SK-N-SH (cell line): Measurements from ENCODE around the gene C17orf75. TPM values are rescaled to one million over a fixed set of nuclear protein-coding genes. Genes with fewer than 3 reads are reported as not detected.

Experiments used
- CTCF ChIA-PET: fragments of 300-600, 350-600 bp; formaldehyde crosslinking; extraction: SDS; loops from one replicate; lab custom pipeline; 2021; lab: Yijun Ruan, JAX
- POLR2A ChIA-PET: fragments of 350-600 bp; sonication (Branson Sonifier 250); formaldehyde crosslinking; extraction: SDS; loops from one replicate; lab custom pipeline; 2020; ENCODE audit warnings: antibody characterized with exemption, inconsistent platforms; lab: Yijun Ruan, JAX
- DNase-seq: peaks from one replicate; pipeline ENCODE4 v3.0.0; 2012
- H2AFZ ChIP-seq: fragments of 200-600 bp; sonication (generic); 2 replicates; pipeline ENCODE4 v1.8.1; 2016; ENCODE audit warnings: antibody characterized with exemption, mild to moderate bottlenecking, low read depth
- H3F3A ChIP-seq: fragments of 200-600 bp; sonication (generic); replicated peaks from 2 replicates; pipeline ENCODE3; 2016; ENCODE audit warnings: antibody characterized with exemption, mild to moderate bottlenecking; ENCODE audit not compliant: insufficient read depth
- H3K27ac ChIP-seq, 2 experiments: fragments of 200-500 bp in 1 of 2; fragments of 200-600 bp in 1 of 2; sonication (Bioruptor generic) in 1 of 2; sonication (generic), shearing (Covaris generic) in 1 of 2; 2 replicates each; pipeline versions ENCODE4 v1.5.1 to v1.6.1; 2014 to 2016; ENCODE audit warnings: low read depth in 2 of 2, inconsistent platforms in 1 of 2, low read length in 1 of 2, mild to moderate bottlenecking in 1 of 2, mixed read lengths in 1 of 2
- H3K27me3 ChIP-seq: fragments of 200-600 bp; sonication (generic), shearing (Covaris generic); 2 replicates; pipeline ENCODE4 v1.6.1; 2016; ENCODE audit warnings: mixed run types; ENCODE audit not compliant: insufficient read depth
- H3K36me3 ChIP-seq, 2 experiments: fragments of 200-500 bp in 1 of 2; fragments of 200-600 bp in 1 of 2; sonication (Bioruptor generic) in 1 of 2; sonication (generic) in 1 of 2; replicated peaks in 1 of 2; 2 replicates each; pipeline versions ENCODE3 to v1.5.1; 2014 to 2016; ENCODE audit warnings: low read length in 1 of 2, mild to moderate bottlenecking in 1 of 2; ENCODE audit not compliant: insufficient read depth in 2 of 2, control insufficient read depth in 1 of 2
- H3K4me1 ChIP-seq, 2 experiments: fragments of 200-500 bp in 1 of 2; fragments of 200-600 bp in 1 of 2; sonication (Bioruptor generic) in 1 of 2; sonication (generic), shearing (Covaris generic) in 1 of 2; 2 replicates each; pipeline versions ENCODE4 v1.5.1 to v1.6.1; 2014 to 2016; ENCODE audit warnings: low read depth in 1 of 2, low read length in 1 of 2, mixed run types in 1 of 2; ENCODE audit not compliant: insufficient read depth in 2 of 2, control insufficient read depth in 1 of 2
- H3K4me2 ChIP-seq: fragments of 200-600 bp; sonication (generic), shearing (Covaris generic); 2 replicates; pipeline ENCODE4 v1.6.1; 2017; ENCODE audit warnings: mixed run types
- H3K4me3 ChIP-seq, 2 experiments: fragments of 200-500 bp in 1 of 2; fragments of 200-600 bp in 1 of 2; sonication (Bioruptor generic) in 1 of 2; sonication (generic), shearing (Covaris generic) in 1 of 2; 2 replicates each; pipeline versions ENCODE4 v1.5.1 to v1.8.1; 2014 to 2016; ENCODE audit warnings: low read depth in 2 of 2, inconsistent platforms in 1 of 2, low read length in 1 of 2, mild to moderate bottlenecking in 1 of 2, mixed read lengths in 1 of 2, moderate library complexity in 1 of 2
- H3K79me2 ChIP-seq: fragments of 200-600 bp; sonication (generic); 2 replicates; pipeline ENCODE4 v1.8.1; 2017; ENCODE audit warnings: mild to moderate bottlenecking; ENCODE audit not compliant: insufficient read depth
- H3K9ac ChIP-seq: fragments of 200-600 bp; sonication (generic); 2 replicates; pipeline ENCODE4 v1.6.1; 2017; ENCODE audit warnings: mixed run types
- H3K9me2 ChIP-seq: fragments of 200-600 bp; sonication (generic); 2 replicates; pipeline ENCODE4 v1.6.1; 2017; ENCODE audit warnings: mixed run types
- H3K9me3 ChIP-seq: fragments of 200-600 bp; sonication (generic); 2 replicates; pipeline ENCODE4 v1.6.1; 2017; ENCODE audit warnings: mixed run types, mild to moderate bottlenecking, moderate library complexity
- H4K20me1 ChIP-seq: fragments of 200-600 bp; sonication (generic); 2 replicates; pipeline ENCODE4 v1.6.1; 2017; ENCODE audit warnings: mild to moderate bottlenecking, mixed run types; ENCODE audit not compliant: insufficient read depth
- CHD2 ChIP-seq: fragments of 150-350 bp; IDR thresholded peaks from 2 replicates; pipeline ENCODE4 v1.6.1; 2018; ENCODE audit warnings: low read length; ENCODE audit not compliant: partially characterized antibody
- CTCF ChIP-seq: fragments of 200-600 bp; sonication (generic); IDR thresholded peaks from 2 replicates; pipeline ENCODE4 v1.6.1; 2017; ENCODE audit warnings: antibody characterized with exemption, mild to moderate bottlenecking, moderate library complexity
- EP300 ChIP-seq, 2 experiments: IDR thresholded peaks; 2 replicates each; pipeline versions ENCODE4 v1.4.0 to v1.6.1; 2012; ENCODE audit warnings: borderline replicate concordance in 1 of 2, low read depth in 1 of 2, low read length in 1 of 2
- EZH2phosphoT487 ChIP-seq: fragments of 200-600 bp; sonication (generic); IDR thresholded peaks from 2 replicates; pipeline ENCODE4 v1.6.1; 2017; ENCODE audit warnings: low read depth, mixed run types, mild to moderate bottlenecking, antibody characterized with exemption, moderate library complexity, borderline replicate concordance
- FOXJ3 ChIP-seq: sonication (generic); formaldehyde crosslinking; IDR thresholded peaks from 2 replicates; pipeline ENCODE4 v1.5.1; 2020; ENCODE audit warnings: mild to moderate bottlenecking, missing genetic modification reagents
- MEF2A ChIP-seq: IDR thresholded peaks from 2 replicates; pipeline ENCODE4 v1.4.0; 2012; ENCODE audit warnings: low read depth, borderline replicate concordance
- NFIC ChIP-seq: IDR thresholded peaks from 2 replicates; pipeline ENCODE4 v1.4.0; 2012; ENCODE audit warnings: borderline replicate concordance
- NRF1 ChIP-seq: IDR thresholded peaks from 2 replicates; pipeline ENCODE4 v1.6.1; 2012; ENCODE audit warnings: low read depth, mild to moderate bottlenecking, low read length
- POLR2AphosphoS5 ChIP-seq: IDR thresholded peaks from 2 replicates; pipeline ENCODE4 v1.6.1; 2012; ENCODE audit warnings: low read depth, low read length
- REST ChIP-seq: IDR thresholded peaks from 2 replicates; pipeline ENCODE4 v1.6.1; 2012; ENCODE audit warnings: mild to moderate bottlenecking, low read depth, low read length, moderate library complexity
- SIN3A ChIP-seq: IDR thresholded peaks from 2 replicates; pipeline ENCODE4 v1.6.1; 2012; ENCODE audit warnings: low read depth, mild to moderate bottlenecking, low read length, moderate library complexity, borderline replicate concordance
- TCF12 ChIP-seq: IDR thresholded peaks from 2 replicates; pipeline ENCODE4 v1.4.0; 2012
- USF2 ChIP-seq: fragments of 150-350 bp; IDR thresholded peaks from 2 replicates; pipeline ENCODE4 v1.6.1; 2017; ENCODE audit warnings: antibody characterized with exemption, low read length, low read depth, borderline replicate concordance
- WGBS: methylation state at CpG from one replicate; pipeline ENCODE4 v1.1.6; 2017; ENCODE audit warnings: low lambda C conversion rate; 5-methylcytosine and 5-hydroxymethylcytosine counted together
- polyA plus RNA-seq, 3 experiments: library from polyadenylated mRNA; depleted of rRNA; stranded (reverse); fragments of >200 nt; gene quantifications; 2 replicates each; pipeline ENCODE4 v1.2.3, GENCODE V29; 2012

Gene C17orf75
- polyA plus RNA-seq, 1 of the 3 experiments (the other 2 are of a cell fraction) = 14.2 TPM

- TF ChIP-seq EZH2phosphoT487 (no peak), NFIC (no peak), TCF12 (no peak), CTCF (no peak), NRF1 (no peak), MEF2A (no peak), SIN3A (no peak), CHD2 (no peak), USF2 (no peak), POLR2AphosphoS5 (no peak), REST (no peak), EP300 (IDR thresholded peaks at IDR 0.05; ENCODE audit: borderline replicate concordance in 1 of 2, low read depth in 1 of 2, low read length in 1 of 2) (no peak), FOXJ3 (CRISPR knock-in tag) (no peak)
- Histone ChIP-seq H3K9me2 (no peaks in the 10 kb centered on the region), H3K4me1 (peaks cover 0 to 2% of the 10 kb centered on the region in 2 experiments; a peak in 1 of 4 replicates), H2AFZ (no peak overlapping the region), H3K4me3 (no peak overlapping the region), H3K9ac (no peak overlapping the region), H3K36me3 (no peaks in the 10 kb centered on the region), H3K9me3 (no peaks in the 10 kb centered on the region), H4K20me1 (no peaks in the 10 kb centered on the region), H3K4me2 (no peak overlapping the region), H3F3A (peaks cover 3% of the 10 kb centered on the region), H3K27me3 (no peaks in the 10 kb centered on the region), H3K79me2 (no peaks in the 10 kb centered on the region), H3K27ac (no peak overlapping the region)
- WGBS = 91% methylated on average over 5 of the region's 11 CpGs
- POLR2A ChIA-PET = no interaction called here
- CTCF ChIA-PET = interaction anchor here (3.5 kb wide), 1 partner anchor 36 kb away, joined by 13 read pairs; no protein-coding TSS in a partner anchor
- no peak for DNase-seq
Observed at GRCh38 chr17:32288615-32289014, 53.4 kb downstream of the C17orf75 start.
